ENCODE measurements around the gene BEND6.
A peak's percentile ranks its signal among the peaks of the same experiment; 100 is the strongest.
"Not testable (repeated sequence)": the region's sequence is repeated elsewhere in the genome, so short reads cannot be mapped to it uniquely, and the experiment has no call there.

BEND6 gene

DNA sequence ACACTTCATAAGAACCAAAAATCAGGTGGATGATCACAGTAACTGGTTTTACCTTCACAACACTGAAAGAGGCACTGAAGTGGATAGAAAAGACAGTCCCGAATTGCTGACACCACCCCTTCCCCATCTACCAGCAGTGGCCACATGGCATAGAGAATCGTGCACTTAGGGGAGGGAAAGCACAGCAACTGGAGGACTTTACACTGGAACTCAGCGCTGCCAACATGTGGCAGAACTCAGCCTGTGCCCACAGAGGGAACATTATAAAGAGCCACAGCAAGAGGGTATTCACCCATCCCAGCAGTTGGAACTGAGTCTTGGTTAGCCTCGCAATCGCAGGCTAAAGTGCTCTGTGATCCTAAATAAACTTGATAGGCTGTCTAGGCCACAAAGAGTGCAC lies 85.1 kb downstream of the BEND6 start:
- DNase-seq: no peak

DNA sequence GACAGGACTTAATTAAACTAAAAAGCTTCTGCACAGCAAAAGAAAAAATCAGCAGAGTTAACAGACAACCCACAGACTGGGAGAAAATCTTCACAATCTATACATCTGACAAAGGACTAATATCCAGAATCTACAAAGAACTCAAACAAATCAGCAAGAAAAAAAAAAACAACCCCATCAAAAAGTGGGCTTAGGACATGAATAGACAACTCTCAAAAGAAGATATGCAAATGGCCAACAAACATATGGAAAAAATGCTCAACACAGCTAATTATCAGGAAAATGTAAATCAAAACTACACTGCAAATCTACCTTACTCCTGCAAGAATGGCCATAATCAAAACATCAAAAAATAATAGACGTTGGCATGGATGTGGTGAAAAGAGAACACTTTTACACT lies 89.2 kb downstream of the BEND6 start:
- DNase-seq: not testable (repeated sequence)

DNA sequence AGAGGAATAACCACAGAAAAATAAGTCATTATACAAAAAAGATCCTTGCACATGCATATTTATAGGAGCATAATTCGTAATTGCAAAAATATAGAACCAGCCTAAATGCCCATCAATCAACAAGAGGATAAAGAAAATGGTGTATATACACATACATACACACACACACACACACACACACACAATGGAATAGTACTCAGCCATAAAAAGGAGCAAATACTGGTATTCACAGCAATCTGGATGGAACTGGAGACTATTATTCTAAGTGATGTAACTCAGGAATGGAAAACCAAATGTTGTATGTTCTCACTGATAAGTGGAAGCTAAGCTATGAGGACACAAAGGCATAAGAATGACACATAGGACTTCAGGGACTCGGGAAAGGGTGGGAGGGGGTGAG lies 89.7 kb downstream of the BEND6 start:
- no peak for DNase-seq

DNA sequence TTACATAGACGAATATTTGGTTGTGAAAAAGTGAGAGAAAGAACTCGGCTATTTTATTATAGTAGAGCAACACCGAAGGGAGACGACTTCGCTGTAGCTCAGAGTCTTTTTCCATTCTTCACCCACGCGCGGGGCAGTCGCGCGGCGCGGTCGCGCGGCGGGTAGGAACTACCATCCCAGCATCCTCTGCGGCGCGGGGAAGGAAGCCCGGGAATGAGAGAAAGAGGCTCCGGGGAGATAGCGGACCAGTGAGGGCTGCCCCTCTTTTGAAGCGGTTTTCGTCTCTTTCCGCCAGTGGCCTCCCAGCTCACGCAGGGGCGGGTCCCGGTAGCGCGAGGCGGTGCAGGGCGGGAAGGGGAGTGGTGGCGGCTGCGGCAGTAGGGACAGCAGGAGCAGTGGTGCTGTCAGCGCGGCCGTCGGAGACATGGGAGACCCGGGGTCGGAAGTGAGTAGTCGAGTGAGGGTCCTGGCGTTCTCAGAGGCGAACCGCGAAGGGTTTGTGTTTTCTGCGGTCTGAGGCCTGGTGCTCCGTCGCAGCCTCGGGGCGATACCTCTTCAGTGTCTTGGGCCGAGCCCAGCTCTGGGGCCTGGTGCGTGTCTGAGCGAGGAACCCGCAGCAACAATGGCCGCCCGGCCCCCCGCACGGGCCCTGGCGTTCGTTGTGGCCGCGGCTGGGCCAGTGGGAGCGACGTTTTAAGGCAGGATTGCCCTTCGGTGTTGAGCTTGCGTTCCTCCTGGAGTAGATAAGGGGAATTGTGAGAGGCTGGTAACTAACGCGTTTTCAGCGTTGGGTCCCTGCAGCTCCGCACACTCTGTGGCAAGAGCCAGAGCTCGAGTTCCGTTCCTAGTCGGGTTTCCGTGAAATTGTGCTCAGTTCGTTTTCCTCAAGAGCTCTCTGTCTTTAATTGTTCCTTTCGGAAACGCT lies 91.7 kb downstream of the BEND6 start, which contains the start of gene KIAA1586:
KIAA1586 (plus strand) TSS at position 362 of the 925 bp plus-strand sequence; CDS start at position 425, 63 bp downstream.
- peak; percentile 68 for DNase-seq

DNA sequence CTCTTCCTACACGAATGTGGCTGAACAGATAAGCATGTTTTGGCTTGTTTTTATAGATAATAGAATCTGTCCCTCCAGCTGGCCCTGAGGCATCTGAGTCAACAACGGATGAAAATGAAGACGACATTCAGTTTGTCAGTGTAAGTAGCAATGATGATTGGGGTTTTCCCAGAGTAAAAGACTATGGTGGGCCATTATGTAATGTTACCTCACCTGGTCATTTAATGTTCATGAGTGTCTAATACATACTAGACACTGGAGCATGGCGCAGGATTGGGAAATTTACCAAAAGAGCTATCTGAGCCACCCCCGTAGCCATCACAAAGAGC lies 92.3 kb downstream of the BEND6 start:
- DNase-seq: not testable (repeated sequence)

DNA sequence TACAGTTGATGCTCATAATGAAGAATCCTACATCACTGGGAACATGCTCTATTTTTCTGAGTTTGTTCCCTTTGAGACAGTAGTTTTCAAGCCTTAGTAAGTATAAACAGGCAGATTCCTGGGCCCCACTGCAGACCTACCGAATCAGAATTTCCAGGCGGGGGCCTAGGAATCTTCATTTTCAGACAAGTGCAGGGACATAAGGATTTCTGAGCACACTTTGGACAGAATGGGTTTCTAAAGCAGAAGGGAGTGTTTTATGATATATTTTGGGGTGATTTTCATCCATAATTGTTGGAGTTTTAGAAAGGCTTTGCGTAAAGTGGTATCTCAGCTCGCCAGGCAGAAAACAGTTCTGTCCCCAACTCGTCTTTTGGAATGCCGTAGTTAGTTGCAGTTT lies 93.0 kb downstream of the BEND6 start:
- not testable (repeated sequence) for DNase-seq

DNA sequence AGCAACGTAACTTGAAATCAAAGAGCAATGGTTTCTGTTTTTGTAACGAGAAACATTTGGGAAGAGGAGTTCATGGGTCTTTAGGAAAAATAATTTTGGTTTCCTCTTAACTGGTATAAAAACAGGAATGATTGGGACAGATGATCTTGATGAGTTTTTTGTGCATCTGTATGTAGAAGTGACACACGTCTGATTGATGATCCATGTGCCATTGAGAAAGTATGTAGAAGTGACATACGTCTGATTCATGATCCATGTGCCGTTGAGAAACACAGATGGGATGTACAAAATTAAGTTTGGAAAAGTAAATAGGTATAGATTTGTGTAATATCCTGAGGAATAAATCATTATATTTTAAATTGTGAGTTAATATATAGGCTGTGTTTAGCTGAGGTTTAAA lies 93.7 kb downstream of the BEND6 start:
- DNase-seq: no peak

DNA sequence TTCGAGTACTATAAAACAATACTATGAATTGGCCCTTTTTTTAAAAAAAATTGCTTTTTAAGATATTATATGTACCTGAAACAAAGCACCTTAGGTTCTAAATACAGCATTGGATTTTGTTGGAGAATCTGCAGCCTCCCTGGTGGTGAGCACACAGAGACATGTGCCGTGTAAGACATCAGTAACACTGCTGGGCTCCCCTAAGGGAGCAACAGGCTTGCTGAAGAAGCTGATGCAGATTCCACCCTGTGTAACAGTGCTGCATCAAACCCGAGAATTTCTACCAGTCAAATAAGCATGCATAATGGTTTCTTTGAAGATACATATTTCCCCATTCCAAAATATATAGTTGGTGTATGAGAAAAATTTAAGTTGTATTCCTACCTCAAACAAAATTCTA lies 108.9 kb downstream of the BEND6 start:
- no peak for DNase-seq

DNA sequence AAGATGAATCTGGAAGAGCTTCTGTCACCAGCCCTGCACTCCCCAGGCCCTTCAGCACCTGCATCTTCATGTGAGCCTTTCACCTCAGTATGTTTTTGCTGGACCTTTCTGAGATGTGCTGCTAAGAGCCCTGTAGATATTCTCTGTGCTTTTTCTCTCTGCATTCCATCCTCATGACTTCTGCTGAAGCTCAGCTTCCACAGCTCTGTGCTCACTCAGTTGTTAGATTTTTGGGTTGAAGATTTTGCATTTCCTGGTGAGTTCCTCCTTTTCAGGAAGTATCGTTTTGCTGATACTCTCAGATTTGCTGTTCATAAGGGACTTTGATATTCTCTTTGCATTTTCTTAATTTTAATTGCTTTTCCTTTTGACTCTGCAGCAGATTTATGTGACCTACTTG lies 109.9 kb downstream of the BEND6 start:
- no peak for DNase-seq

DNA sequence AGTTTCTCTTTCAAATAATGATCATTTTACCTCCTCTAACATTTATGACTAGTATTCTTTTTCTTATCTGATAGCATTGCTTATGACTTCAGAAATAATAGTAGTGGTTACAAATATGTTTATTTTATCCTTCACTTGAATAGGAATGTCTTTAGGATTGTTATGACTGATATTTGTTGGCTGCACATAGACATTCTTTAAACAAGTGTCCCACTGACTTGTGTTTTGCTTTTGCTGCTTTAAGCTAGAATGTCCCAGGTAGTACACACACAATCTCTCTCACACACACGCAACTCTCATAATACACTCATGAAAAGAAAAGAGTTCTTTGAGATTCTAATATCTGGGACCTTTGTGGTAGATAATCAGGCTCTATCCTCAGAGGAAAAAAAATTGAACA lies 113.2 kb downstream of the BEND6 start:
- DNase-seq: no peak

DNA sequence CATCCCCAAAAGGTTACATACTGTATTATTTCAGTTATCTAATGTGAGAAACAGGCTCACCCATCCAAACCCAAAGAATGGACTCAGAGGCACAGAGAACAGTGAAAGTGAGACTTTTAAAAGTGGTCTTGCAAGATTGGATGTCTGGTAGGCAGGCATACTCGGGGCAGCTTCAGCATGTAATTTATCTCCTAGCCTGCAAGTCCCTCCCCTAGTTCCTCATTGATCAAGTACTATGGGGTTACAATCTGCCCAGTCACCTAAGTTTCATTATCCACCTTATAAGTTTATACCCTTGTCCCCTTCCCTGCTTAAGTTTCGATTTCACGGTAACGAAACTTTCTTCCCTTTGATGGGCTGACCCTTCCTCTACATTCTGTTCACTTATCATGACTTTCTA lies 114.3 kb downstream of the BEND6 start:
- no peak for DNase-seq

DNA sequence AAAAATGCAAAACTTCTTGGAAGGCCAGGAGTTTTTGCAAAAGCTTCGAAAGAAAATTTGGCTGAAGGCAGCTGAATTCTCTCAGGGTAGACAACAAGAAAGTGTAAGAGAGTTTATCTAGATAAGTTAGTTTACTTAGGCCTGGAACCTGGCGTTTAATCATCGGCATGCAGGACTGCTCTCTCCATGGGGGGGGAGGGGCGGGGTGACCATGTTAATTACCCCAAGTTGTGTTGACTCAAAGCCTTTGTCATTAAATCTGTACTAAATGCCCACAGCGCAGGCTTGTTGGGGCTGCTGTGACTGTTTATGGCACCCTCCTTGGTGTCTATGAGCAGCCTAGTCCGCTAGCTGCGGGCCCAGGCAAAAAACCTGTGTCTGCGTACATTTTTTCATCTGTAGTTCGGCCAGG lies 115.0 kb downstream of the BEND6 start:
- DNase-seq: no peak

DNA sequence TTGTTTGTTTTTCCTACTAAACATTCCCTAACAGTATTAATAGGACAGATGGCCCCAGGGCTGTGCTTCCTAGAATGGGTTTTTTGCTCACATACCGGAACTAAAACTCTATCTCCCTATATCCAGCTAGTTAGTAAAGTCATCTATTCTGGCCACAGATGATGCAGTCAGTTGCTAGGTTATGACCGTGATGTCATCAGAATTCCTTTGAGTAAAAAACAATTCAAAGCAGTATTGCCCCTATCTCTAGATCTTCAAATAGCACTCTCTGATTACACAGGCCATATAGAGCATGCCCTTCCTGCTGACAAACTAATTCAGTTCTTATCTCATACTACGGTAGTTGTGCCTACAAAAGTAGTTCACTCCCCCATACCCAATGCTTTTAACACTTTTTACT lies 117.2 kb downstream of the BEND6 start:
- DNase-seq: no peak

DNA sequence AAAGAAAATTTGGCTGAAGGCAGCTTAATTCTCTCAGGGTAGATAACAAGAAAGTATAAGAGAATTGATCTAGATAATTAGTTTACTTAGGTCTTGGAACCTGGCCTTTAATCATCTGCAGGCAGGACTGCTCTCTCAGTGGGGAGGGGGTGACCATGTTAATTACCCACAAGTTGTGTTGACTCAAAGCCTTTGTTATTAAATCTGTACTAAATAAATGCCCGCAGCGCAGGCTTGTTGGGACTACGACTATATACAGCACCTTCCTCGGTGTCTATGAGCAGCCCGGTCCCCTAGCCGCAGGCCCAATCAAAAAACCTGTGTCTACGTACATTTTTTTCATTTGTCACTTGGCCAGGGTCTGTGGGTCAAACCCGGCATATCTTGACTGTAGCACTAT lies 119.5 kb downstream of the BEND6 start:
- DNase-seq: no peak

DNA sequence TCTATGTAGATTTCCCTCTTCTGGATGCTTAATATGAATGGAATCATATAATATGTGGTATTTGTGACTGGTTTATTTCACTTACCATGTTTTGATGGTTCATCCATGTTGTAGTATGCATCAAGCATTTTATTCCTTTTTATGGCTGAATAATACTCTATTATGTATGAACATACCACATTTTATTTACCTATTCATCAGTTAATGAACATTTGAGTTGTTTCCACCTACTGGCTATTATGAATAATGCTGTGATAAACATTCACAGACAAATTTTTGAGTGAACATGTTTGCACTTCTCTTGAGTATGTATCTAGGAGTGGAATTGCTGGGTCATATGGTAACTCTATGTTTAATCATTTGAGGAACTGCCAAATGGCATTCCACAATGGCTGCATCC lies 120.2 kb downstream of the BEND6 start:
- no peak for DNase-seq

Data from NCI-H187 treated with DMSO at 0.1 percent for 48 hours (cell line).